Epidermal melanocyte (primary cell): ENCODE results near the gene GABRR2.
"Not testable (repeated sequence)": the region's sequence is repeated elsewhere in the genome, so short reads cannot be mapped to it uniquely, and the experiment has no call there.

Source experiments
- DNase-seq: peaks from one replicate; pipeline ENCODE4 v3.0.0; 2011; ENCODE audit warnings: low spot score; ENCODE audit not compliant: insufficient read length

GABRR2 gene

GRCh38 chr6:89258912-89259311, 56.2 kb downstream of the GABRR2 start:
- DNase-seq, result no peak

- no peak for DNase-seq
These were observed 57.3 kb downstream of the GABRR2 start for GRCh38 chr6:89257781-89258180.

DNA sequence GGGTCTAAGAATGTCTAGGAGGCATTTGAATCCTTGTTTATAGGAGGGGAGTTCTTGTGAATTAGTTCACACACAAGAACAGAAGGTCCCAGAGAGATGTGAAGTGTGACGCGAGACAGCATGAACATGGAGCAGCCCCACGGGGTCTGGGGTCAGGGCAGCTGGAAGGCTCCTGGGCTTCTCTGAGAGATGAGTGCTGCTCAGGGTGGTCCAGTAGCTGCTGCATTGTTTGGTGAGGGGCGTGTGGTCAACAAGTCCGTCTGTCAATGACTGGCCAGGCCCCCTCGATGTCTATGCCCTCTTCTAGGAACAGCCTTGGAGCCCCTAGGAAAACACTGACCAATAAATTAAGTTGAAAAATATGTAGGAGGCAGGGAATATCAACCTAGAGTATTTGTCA, 57.8 kb downstream of the GABRR2 start:
- no peak for DNase-seq

- DNase-seq, result no peak
These were observed 59.7 kb downstream of the GABRR2 start for GRCh38 chr6:89255417-89255816.

DNA sequence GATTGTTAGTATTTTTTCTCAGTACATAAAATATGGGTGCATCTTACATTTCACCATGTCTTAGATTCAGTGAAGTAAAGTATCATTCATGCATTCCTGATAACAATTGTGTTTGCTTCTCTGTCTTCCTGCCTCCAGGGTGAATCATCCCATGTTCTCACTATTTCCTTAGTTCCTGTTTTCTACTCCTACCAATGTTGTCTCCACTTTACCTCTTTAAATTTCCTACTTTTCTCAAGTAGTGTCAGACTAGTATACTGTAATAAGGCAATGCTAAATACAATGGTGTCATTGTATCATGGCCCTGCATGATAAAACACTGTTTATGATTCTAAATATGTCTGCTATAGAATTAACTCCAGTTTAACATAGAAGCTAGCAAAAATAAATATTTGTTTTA, 60.5 kb downstream of the GABRR2 start:
- DNase-seq, result no peak

GRCh38 chr6:89252907-89253306, 62.2 kb downstream of the GABRR2 start:
- DNase-seq, result no peak

DNA sequence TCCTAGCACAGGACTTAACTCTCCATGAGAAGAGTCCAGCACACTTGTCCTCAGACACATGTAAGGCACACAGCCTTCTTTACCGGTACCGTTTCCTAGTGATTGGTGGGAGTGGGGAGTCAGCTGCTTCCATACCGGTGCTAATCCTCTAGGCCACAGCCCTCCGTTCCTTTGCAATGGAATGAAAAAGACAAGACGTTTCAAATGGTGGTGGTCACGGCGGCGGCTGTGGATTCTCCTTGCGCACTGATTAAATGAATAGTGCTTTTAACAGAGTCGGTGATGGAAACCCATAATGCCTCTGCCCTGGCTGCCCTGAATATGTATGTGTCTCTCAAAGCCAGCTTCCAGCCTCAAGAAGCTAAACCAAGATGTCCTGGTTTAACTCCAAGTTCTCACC, 63.1 kb downstream of the GABRR2 start:
- DNase-seq, result no peak

GRCh38 chr6:89251170-89251569, 63.9 kb downstream of the GABRR2 start:
- DNase-seq, result no peak

DNA sequence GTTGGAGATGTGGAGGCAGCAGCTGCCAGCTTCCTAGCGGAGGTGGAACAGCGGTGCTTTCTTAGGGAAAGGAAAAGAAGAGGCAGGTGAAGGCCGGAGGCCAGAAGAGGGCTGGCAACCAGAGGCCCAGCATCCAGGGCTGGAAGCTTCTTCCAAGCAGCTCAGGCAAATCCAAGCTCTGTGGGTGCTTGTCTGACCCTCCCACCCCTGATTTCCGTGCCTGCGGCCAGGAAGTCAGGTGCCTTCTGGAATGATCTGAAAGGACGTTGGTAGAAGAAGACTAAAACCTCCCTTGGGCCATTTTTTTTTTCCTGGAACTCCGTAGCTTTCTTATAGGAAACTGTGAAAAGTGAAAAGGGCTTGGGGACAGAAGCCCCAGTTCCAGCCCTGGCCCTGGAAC, 64.9 kb downstream of the GABRR2 start:
- DNase-seq, result no peak

- DNase-seq, result no peak
These were observed 70.7 kb downstream of the GABRR2 start for GRCh38 chr6:89244241-89244985.

- no peak for DNase-seq
These were observed 71.8 kb downstream of the GABRR2 start for GRCh38 chr6:89243331-89243629.

GRCh38 chr6:89242574-89243330, 72.3 kb downstream of the GABRR2 start:
- DNase-seq, result no peak

GRCh38 chr6:89239338-89239737, 75.8 kb downstream of the GABRR2 start:
- DNase-seq, result no peak

- DNase-seq, result no peak
These were observed 77.9 kb downstream of the GABRR2 start for GRCh38 chr6:89237158-89237557.

DNA sequence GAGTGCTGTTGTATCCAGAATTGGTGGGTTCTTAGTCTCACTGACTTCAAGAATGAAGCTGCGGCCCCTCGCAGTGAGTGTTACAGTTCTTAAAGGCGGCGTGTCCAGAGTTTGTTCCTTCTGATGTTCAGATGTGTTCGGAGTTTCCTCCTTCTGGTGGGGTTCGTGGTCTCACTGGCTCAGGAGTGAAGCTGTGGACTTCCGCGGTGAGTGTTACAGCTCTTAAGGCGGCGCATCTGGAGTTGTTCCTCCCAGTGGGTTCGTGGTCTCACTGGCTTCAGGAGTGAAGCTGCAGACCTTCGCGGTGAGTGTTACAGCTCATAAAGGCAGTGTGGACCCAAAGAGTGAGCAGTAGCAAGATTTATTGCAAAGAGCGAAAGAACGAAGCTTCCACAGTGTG, 81.5 kb downstream of the GABRR2 start:
- not testable (repeated sequence) for DNase-seq

GRCh38 chr6:89222712-89223039, 92.4 kb downstream of the GABRR2 start:
- no peak for DNase-seq

GRCh38 chr6:89221971-89222711, 93.0 kb downstream of the GABRR2 start:
- no peak for DNase-seq

DNA sequence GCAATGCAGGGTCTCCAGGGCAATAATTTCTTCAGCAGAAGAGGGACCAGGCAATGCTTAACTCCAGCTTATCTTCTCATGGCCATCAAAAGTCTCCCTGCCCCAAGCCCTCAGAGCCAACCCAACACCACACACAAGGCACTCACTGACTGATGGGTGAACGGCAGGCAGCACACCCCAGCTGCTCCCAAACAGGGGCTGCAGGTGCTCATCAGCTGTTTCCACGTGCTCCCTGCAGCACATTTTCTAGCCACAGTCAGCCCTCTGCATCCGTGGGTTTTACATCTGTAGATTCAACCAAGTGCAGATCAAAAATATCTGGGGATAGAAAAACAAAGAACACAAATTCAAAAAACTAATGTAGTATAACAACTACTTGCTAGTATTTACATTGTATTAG, 94.0 kb downstream of the GABRR2 start:
- no peak for DNase-seq

DNA sequence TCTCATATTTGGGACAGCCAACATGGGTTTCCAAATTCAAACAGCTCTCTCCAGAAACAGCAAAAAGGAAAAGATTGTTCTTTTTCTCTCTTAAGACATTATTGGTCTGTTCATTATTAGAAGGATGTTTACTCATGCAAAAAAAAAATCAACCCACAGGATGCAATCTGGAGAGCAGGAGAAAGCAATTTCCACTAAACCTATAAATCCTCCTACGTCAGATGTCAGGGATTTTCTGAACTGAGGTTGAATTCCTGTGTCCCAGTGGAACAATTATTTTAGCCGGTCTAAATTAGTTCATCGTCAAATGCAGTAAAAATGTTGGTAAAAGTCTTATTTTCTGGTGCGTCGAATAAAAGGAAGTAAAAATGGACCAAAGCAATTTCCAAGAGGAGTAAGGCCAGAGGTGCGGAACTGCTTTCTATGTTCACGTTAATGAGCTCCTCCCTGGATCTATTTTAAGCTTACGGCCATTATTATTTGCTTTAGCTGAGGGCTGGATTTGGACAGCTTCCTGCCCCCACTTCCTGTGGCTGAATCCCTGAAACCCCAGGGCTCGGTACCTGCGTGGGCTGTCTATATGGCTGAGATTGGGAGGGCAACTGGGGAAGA, 97.7 kb downstream of the GABRR2 start, which contains the start of gene GABRR1:
Gene GABRR1 (minus strand): TSS at position 60 of the 612 bp plus-strand sequence. CDS start 36 bp downstream, at position 24.
- DNase-seq, result no peak

DNA sequence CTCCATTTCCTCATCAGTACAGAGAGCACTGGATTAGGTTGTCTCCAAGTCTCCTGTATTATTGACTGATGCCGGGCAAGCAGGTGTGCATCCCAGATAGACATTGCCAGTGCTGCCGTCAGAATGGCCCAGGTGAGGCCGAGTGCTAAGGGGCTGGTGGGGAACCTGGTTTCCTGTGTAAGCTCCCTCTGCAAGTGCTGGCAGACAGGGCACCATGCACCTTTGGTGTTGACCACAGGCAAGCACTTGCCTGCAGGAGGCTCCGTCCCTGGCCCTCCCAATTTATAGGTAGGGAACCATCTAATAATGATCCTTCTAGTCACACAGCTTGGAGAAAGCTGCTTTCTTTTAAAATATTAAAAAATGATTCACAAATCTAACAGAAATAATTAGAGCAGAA, 98.7 kb downstream of the GABRR2 start:
- no peak for DNase-seq

- no peak for DNase-seq
These were observed 99.7 kb downstream of the GABRR2 start for GRCh38 chr6:89215391-89215790.

- DNase-seq, result no peak
These were observed 100.9 kb downstream of the GABRR2 start for GRCh38 chr6:89214197-89214596.
